8988T (cell line): ENCODE data around the gene EXOC6B.

ENCODE experiments used
- DNase-seq: peaks from one replicate; pipeline ENCODE4 v3.0.0; 2011

EXOC6B gene

GRCh38 chr2:72129681-72130340 lies 696.0 kb downstream of the EXOC6B start:
- DNase-seq, result no peak

- DNase-seq, result no peak
These were observed 697.0 kb downstream of the EXOC6B start for GRCh38 chr2:72128843-72129227.

GRCh38 chr2:72128059-72128842 lies 697.6 kb downstream of the EXOC6B start:
- no peak for DNase-seq

GRCh38 chr2:72127401-72128058 lies 698.3 kb downstream of the EXOC6B start:
- DNase-seq, result no peak

- no peak for DNase-seq
These were observed 699.4 kb downstream of the EXOC6B start for GRCh38 chr2:72126186-72127100.
